K562 (cell line): ENCODE data around the gene UBXN6. TPM values are rescaled to one million over a fixed set of nuclear protein-coding genes. Genes with fewer than 3 reads are reported as not detected.

Experiments
- ATAC-seq: fragments of 200-7000 bp; cut with Tn5 transposase; 3 replicates; pipeline ENCODE4 v1.9.1; 2020; ENCODE audit warnings: moderate library complexity
- BruUV-seq: library from RNA; stranded (reverse); fragments of 400-500 nt; replicated peaks from 2 replicates; lab custom pipeline; 2021; lab: Mats Ljungman, UMichigan
- CTCF ChIA-PET: fragments of 300-600 bp; formaldehyde crosslinking; extraction: SDS; loops from one replicate; lab custom pipeline; 2021; ENCODE audit warnings: low intra/inter-chr PET ratio; lab: Yijun Ruan, JAX
- POLR2A ChIA-PET: fragments of 300-600, 350-650 bp; sonication (Branson Sonifier 250); formaldehyde crosslinking; extraction: SDS; loops from one replicate; lab custom pipeline; 2021; ENCODE audit warnings: antibody characterized with exemption, inconsistent platforms; lab: Yijun Ruan, JAX
- DNase-seq, 4 experiments: peaks; one replicate each; pipeline versions ENCODE4 v3.0.0 to v3.0.0-alpha.2; 2011 to 2018; ENCODE audit warnings: low spot score in 3 of 4, mixed read lengths in 3 of 4; ENCODE audit errors: extremely low read depth in 1 of 4
- FAIRE-seq: peaks from 2 replicates; lab custom pipeline; 2011; peaks lifted over from hg19 to GRCh38; lab: Jason Lieb, UNC
- H2AFZ ChIP-seq: 2 replicates; pipeline ENCODE4 v1.6.0; 2011; ENCODE audit warnings: low read depth, low read length, control low read depth, inconsistent platforms
- H3K27ac ChIP-seq: fragments of 200-600 bp; 3 replicates; pipeline ENCODE4 v1.8.0; 2011; ENCODE audit warnings: low read depth, mild to moderate bottlenecking, control low read depth, inconsistent platforms, low read length, moderate library complexity, mixed read lengths; ENCODE audit errors: extremely low read depth
- H3K27me3 ChIP-seq, 2 experiments: fragments of 300-600 bp in 1 of 2; 2 replicates in 1 of 2; 3 replicates in 1 of 2; pipeline versions ENCODE4 v1.6.0 to v1.8.0; 2011; ENCODE audit warnings: inconsistent platforms in 2 of 2, low read length in 2 of 2, mild to moderate bottlenecking in 1 of 2, mixed read lengths in 1 of 2, moderate library complexity in 1 of 2; ENCODE audit not compliant: control insufficient read depth in 2 of 2, insufficient read depth in 2 of 2
- H3K36me3 ChIP-seq: fragments of 300-600 bp; 3 replicates; pipeline ENCODE4 v1.8.0; 2011; ENCODE audit warnings: mild to moderate bottlenecking, low read length, inconsistent platforms; ENCODE audit not compliant: control insufficient read depth, insufficient read depth
- H3K4me1 ChIP-seq, 2 experiments: fragments of 200-600 bp in 1 of 2; replicated peaks in 1 of 2; 2 replicates in 1 of 2; 3 replicates in 1 of 2; pipeline versions ENCODE4 v1.5.1 to v1.8.0; 2011; ENCODE audit warnings: inconsistent platforms in 2 of 2, low read length in 2 of 2, mild to moderate bottlenecking in 1 of 2, mixed read lengths in 1 of 2, moderate library complexity in 1 of 2; ENCODE audit not compliant: control insufficient read depth in 2 of 2, insufficient read depth in 2 of 2
- H3K4me2 ChIP-seq: 2 replicates; pipeline ENCODE4 v1.6.1; 2011; ENCODE audit warnings: low read length, control low read depth, inconsistent platforms, mixed read lengths; ENCODE audit not compliant: insufficient read depth
- H3K4me3 ChIP-seq: fragments of 200-600 bp; sonication (generic), shearing (Covaris generic); 2 replicates; pipeline ENCODE4 v1.5.1; 2016; ENCODE audit warnings: control low read depth, inconsistent platforms
- H3K79me2 ChIP-seq: fragments of 200-600 bp; 3 replicates; pipeline ENCODE4 v1.8.0; 2011; ENCODE audit warnings: low read length, inconsistent platforms; ENCODE audit not compliant: control insufficient read depth, insufficient read depth
- H3K9ac ChIP-seq, 2 experiments: 2 replicates each; pipeline versions ENCODE4 v1.6.0 to v1.6.1; 2011; ENCODE audit warnings: low read depth in 2 of 2, low read length in 2 of 2, control low read depth in 1 of 2, inconsistent platforms in 1 of 2, mild to moderate bottlenecking in 1 of 2, mixed read lengths in 1 of 2; ENCODE audit not compliant: insufficient read depth in 1 of 2
- H3K9me1 ChIP-seq: one replicate; pipeline ENCODE4 v1.6.0; 2011; ENCODE audit warnings: inconsistent platforms, mild to moderate bottlenecking, low read length, moderate library complexity; ENCODE audit not compliant: control insufficient read depth, insufficient read depth
- H3K9me3 ChIP-seq: replicated peaks from 2 replicates; pipeline ENCODE4 v1.5.1; 2011; ENCODE audit warnings: low read depth, low read length, inconsistent platforms; ENCODE audit not compliant: control insufficient read depth, insufficient read depth
- H4K20me1 ChIP-seq: replicated peaks from 2 replicates; pipeline ENCODE4 v1.6.1; 2011; ENCODE audit warnings: low read length, inconsistent platforms, mixed read lengths; ENCODE audit not compliant: control insufficient read depth, insufficient read depth
- CBFB ChIP-seq: sonication (generic); formaldehyde crosslinking; IDR thresholded peaks from 2 replicates; pipeline ENCODE4 v1.4.0; 2020; ENCODE audit warnings: mild to moderate bottlenecking, missing genetic modification reagents
- GABPA ChIP-seq: fragments of 200-800 bp; sonication (Bioruptor generic); conservative IDR thresholded peaks from 2 replicates; pipeline ENCODE4 v1.6.1; 2016; ENCODE audit warnings: low read depth, missing genetic modification characterization, missing compliant biosample characterization
- TSC22D4 ChIP-seq: fragments of 450-650 bp; IDR thresholded peaks from 2 replicates; pipeline ENCODE4 v1.6.1; 2016; ENCODE audit warnings: missing genetic modification characterization, missing biosample characterization, control low read depth
- ZNF121 ChIP-seq: sonication (generic); formaldehyde crosslinking; conservative IDR thresholded peaks from 2 replicates; pipeline ENCODE4 v1.8.0; 2022; ENCODE audit warnings: missing genetic modification reagents
- ZNF76 ChIP-seq: fragments of 250-450 bp; sonication (Bioruptor Pico); IDR thresholded peaks from 2 replicates; pipeline ENCODE4 v1.4.0; 2020; ENCODE audit warnings: mild to moderate bottlenecking, moderate library complexity, borderline replicate concordance
- WGBS: fragments of 100-300 bp; shearing (Covaris generic); methylation state at CpG from one replicate; pipeline ENCODE4 v1.1.6; 2016; ENCODE audit warnings: low coverage, mixed read lengths; ENCODE audit not compliant: insufficient coverage; ENCODE audit errors: missing lambda C conversion rate; 5-methylcytosine and 5-hydroxymethylcytosine counted together
- in situ Hi-C: fragments of 300-500 bp; cut with MboI; formaldehyde crosslinking; loops from 4 replicates; pipeline ENCODE4 v1.15.0; 2018; ENCODE audit warnings: inconsistent platforms, mixed read lengths
- intact Hi-C: fragments of 100-400 bp; cut with micrococcal nuclease; formaldehyde crosslinking; loops from 2 replicates; pipeline ENCODE4 v1.14.2; 2022
- polyA plus RNA-seq, 8 experiments: library from polyadenylated mRNA; depleted of rRNA in 4 of 8; stranded (reverse) in 5 of 8; unstranded in 3 of 8; fragments of >200 nt; fragmentation: Nextera tagmentation in 2 of 8; fragmentation: Illumina TruSeq in 1 of 8; extraction: Ambion mirVana in 2 of 8; extraction: Trizol in 1 of 8; gene quantifications; 2 replicates each; pipeline versions ENCODE4 v1.2.1 to v1.2.3, GENCODE V29; 2011 to 2014; ENCODE audit warnings: inconsistent platforms in 1 of 8, missing spikeins in 1 of 8
- total RNA-seq, 7 experiments: library from RNA; depleted of rRNA in 6 of 7; stranded (reverse); fragments of >200 nt in 6 of 7; fragmentation: Illumina TruSeq in 2 of 7; extraction: Trizol in 2 of 7; gene quantifications; 2 replicates each; pipeline versions ENCODE4 v1.2.1 to v1.2.3, GENCODE V29; 2011 to 2021; ENCODE audit warnings: low replicate concordance in 1 of 7
- TF ChIP-seq, protein P1 (sequence below): fragments of 250-450 bp; sonication (Bioruptor Pico); IDR thresholded peaks from 2 replicates; pipeline ENCODE4 v1.5.0; 2020; ENCODE audit warnings: mild to moderate bottlenecking

The UBXN6 gene
- total and polyA plus RNA-seq, 9 of the 15 experiments (the other 6 are each of a cell fraction or from before 2014, with no cell fraction given) = 0.48 to 90.2 (median 29.5) TPM

GRCh38 chr19:4503132-4503824 is 45.7 kb upstream of the UBXN6 start:
- WGBS = 87% methylated on average over 9 of the region's 25 CpGs
- no peaks in the 10 kb centered on the region for H3K27me3 ChIP-seq
- H3K36me3 ChIP-seq = peaks cover 27% of the 10 kb centered on the region; the same call in 1 of the 3 replicates
- H3K27ac ChIP-seq = no peak overlapping the region
- H2AFZ ChIP-seq = no peak overlapping the region
- H4K20me1 ChIP-seq = peaks cover 5% of the 10 kb centered on the region; the same call in 1 of the 2 replicates
- peaks cover 0 to 67% of the 10 kb centered on the region in 2 experiments; a peak in 2 of 5 replicates for H3K4me1 ChIP-seq
- ChIA-PET CTCF (no interaction called here), POLR2A (interaction anchor here (1.3 kb wide), 1 partner anchor 32 kb away, joined by 3 read pairs; no protein-coding TSS in a partner anchor)
- no peaks in the 10 kb centered on the region for H3K9me3 ChIP-seq
- H3K9ac ChIP-seq = no peak overlapping the region
- intact Hi-C loops (no loop called here), in situ Hi-C loops (no loop called here)
- FAIRE-seq (no peak), ATAC-seq (no peak), DNase-seq (no peak)
- no peaks in the 10 kb centered on the region for H3K79me2 ChIP-seq
- H3K4me3 ChIP-seq = no peak overlapping the region
- H3K9me1 ChIP-seq = peaks cover 3% of the 10 kb centered on the region
- TF ChIP-seq ZNF76 (no peak), TSC22D4 (no peak), GABPA (tag) (no peak), ZNF121 (CRISPR knock-in tag) (no peak), CBFB (CRISPR knock-in tag) (no peak)
- TF ChIP-seq, protein P1, sequence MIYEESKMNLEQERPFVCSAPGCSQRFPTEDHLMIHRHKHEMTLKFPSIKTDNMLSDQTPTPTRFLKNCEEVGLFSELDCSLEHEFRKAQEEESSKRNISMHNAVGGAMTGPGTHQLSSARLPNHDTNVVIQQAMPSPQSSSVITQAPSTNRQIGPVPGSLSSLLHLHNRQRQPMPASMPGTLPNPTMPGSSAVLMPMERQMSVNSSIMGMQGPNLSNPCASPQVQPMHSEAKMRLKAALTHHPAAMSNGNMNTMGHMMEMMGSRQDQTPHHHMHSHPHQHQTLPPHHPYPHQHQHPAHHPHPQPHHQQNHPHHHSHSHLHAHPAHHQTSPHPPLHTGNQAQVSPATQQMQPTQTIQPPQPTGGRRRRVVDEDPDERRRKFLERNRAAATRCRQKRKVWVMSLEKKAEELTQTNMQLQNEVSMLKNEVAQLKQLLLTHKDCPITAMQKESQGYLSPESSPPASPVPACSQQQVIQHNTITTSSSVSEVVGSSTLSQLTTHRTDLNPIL = no peak
- H3K4me2 ChIP-seq = no peak overlapping the region
- BruUV-seq = no TSS peak
